ENCODE data around the gene CUL5.
A peak's percentile ranks its signal among the peaks of the same experiment; 100 is the strongest.

The CUL5 gene

GRCh38 chr11:107996006-107996776 lies 12.5 kb upstream of the CUL5 start:
- Histone ChIP-seq H3K27ac (ENCODE audit: low read depth, low read length, poor library complexity, severe bottlenecking) (no peak overlapping the region), H4K20me1 (ENCODE audit: insufficient read depth, low read length) (no peaks in the 10 kb centered on the region), H2AFZ (ENCODE audit: low read length) (no peak overlapping the region), H3F3A (ENCODE audit: insufficient read depth, low read length) (no peaks in the 10 kb centered on the region), H3K36me3 (ENCODE audit: insufficient read depth, low read length) (no peaks in the 10 kb centered on the region), H3K4me3 (ENCODE audit: low read depth, low read length, poor library complexity, severe bottlenecking) (no peak overlapping the region), H3K4me1 (ENCODE audit: insufficient read depth, low read length, severe bottlenecking) (no peaks in the 10 kb centered on the region), H3K9me3 (ENCODE audit: low read length) (no peaks in the 10 kb centered on the region), H3K27me3 (ENCODE audit: insufficient read depth, low read length) (no peaks in the 10 kb centered on the region), H3K9me2 (ENCODE audit: low read depth, low read length) (no peaks in the 10 kb centered on the region), H3K4me2 (ENCODE audit: low read length) (no peak overlapping the region), H3K79me2 (ENCODE audit: insufficient read depth, low read length) (no peaks in the 10 kb centered on the region), H3K9ac (ENCODE audit: low read length) (no peak overlapping the region)
- TF ChIP-seq EZH2 (IDR thresholded peaks at IDR 0.05; ENCODE audit: borderline replicate concordance, low read length) = no peak
- no peak for TF ChIP-seq CTCF (IDR thresholded peaks at IDR 0.05; ENCODE audit: low read length)

GRCh38 chr11:107998761-107999160 lies 9.9 kb upstream of the CUL5 start:
- no peaks in the 10 kb centered on the region for H3K36me3 ChIP-seq (ENCODE audit: insufficient read depth, low read length)
- H4K20me1 ChIP-seq (ENCODE audit: insufficient read depth, low read length) = no peaks in the 10 kb centered on the region
- H3K4me1 ChIP-seq (ENCODE audit: insufficient read depth, low read length, severe bottlenecking) = no peaks in the 10 kb centered on the region
- no peak for TF ChIP-seq EZH2 (IDR thresholded peaks at IDR 0.05; ENCODE audit: borderline replicate concordance, low read length)
- TF ChIP-seq CTCF (IDR thresholded peaks at IDR 0.05; ENCODE audit: low read length) = no peak
- H3K9ac ChIP-seq (ENCODE audit: low read length) = no peak overlapping the region
- H3K9me2 ChIP-seq (ENCODE audit: low read depth, low read length) = no peaks in the 10 kb centered on the region
- no peak overlapping the region for H3K4me2 ChIP-seq (ENCODE audit: low read length)
- no peaks in the 10 kb centered on the region for H3K79me2 ChIP-seq (ENCODE audit: insufficient read depth, low read length)
- H3K27me3 ChIP-seq (ENCODE audit: insufficient read depth, low read length) = no peaks in the 10 kb centered on the region
- H2AFZ ChIP-seq (ENCODE audit: low read length) = no peak overlapping the region
- H3K9me3 ChIP-seq (ENCODE audit: low read length) = no peaks in the 10 kb centered on the region
- no peak overlapping the region for H3K4me3 ChIP-seq (ENCODE audit: low read depth, low read length, poor library complexity, severe bottlenecking)
- no peak overlapping the region for H3K27ac ChIP-seq (ENCODE audit: low read depth, low read length, poor library complexity, severe bottlenecking)
- no peaks in the 10 kb centered on the region for H3F3A ChIP-seq (ENCODE audit: insufficient read depth, low read length)

- Histone ChIP-seq H4K20me1 (ENCODE audit: insufficient read depth, low read length) (no peaks in the 10 kb centered on the region), H3K79me2 (ENCODE audit: insufficient read depth, low read length) (no peaks in the 10 kb centered on the region), H2AFZ (ENCODE audit: low read length) (no peak overlapping the region), H3K27me3 (ENCODE audit: insufficient read depth, low read length) (no peaks in the 10 kb centered on the region), H3F3A (ENCODE audit: insufficient read depth, low read length) (no peaks in the 10 kb centered on the region), H3K9me2 (ENCODE audit: low read depth, low read length) (no peaks in the 10 kb centered on the region), H3K9ac (ENCODE audit: low read length) (no peak overlapping the region), H3K36me3 (ENCODE audit: insufficient read depth, low read length) (no peaks in the 10 kb centered on the region), H3K9me3 (ENCODE audit: low read length) (no peaks in the 10 kb centered on the region), H3K27ac (ENCODE audit: low read depth, low read length, poor library complexity, severe bottlenecking) (no peak overlapping the region), H3K4me2 (ENCODE audit: low read length) (no peak overlapping the region), H3K4me1 (ENCODE audit: insufficient read depth, low read length, severe bottlenecking) (no peaks in the 10 kb centered on the region), H3K4me3 (ENCODE audit: low read depth, low read length, poor library complexity, severe bottlenecking) (no peak overlapping the region)
- TF ChIP-seq EZH2 (IDR thresholded peaks at IDR 0.05; ENCODE audit: borderline replicate concordance, low read length) = no peak
- peak; percentile 93 for TF ChIP-seq CTCF (IDR thresholded peaks at IDR 0.05; ENCODE audit: low read length)
Measured at GRCh38 chr11:107999759-108000455, 8.8 kb upstream of the CUL5 start.
